Measurements from ENCODE around the gene NTF3. TPM values are rescaled to one million over a fixed set of nuclear protein-coding genes. Genes with fewer than 3 reads are reported as not detected.

NTF3 gene
- total RNA-seq, 3 donors from 2014 or later (not counting 1 experiment from before 2014, with no cell fraction given), result not detected

DNA sequence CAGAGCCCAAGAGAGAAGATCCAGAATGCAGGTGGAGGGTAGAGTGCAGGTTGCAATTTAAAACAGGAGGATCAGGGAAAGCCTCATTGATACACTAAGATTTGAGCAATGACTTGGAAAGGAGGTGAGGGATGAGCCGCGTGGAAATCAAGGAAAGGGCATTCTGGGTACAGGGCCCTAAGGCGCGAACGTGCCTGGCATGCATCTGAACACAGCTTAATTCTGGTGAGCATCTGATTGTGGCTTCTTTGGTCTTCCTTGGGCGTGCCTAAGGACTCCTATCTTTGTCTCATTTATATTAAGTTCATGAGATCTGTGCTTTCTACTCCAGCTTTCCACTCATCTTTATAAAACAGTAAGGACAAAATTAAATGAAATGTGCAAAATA, 79.3 kb downstream of the NTF3 start:
- Mint-ChIP-seq H3K4me1 (no peaks in the 10 kb centered on the region), H3K36me3 (no peaks in the 10 kb centered on the region), H3K9me3 (no peaks in the 10 kb centered on the region), H3K4me3 (no peak overlapping the region), H3K27me3 (ENCODE audit: low read depth in 2 of 2) (peaks cover 7 to 26% of the 10 kb centered on the region in 2 donors), H3K27ac (no peak overlapping the region)
- TF ChIP-seq, protein P1, sequence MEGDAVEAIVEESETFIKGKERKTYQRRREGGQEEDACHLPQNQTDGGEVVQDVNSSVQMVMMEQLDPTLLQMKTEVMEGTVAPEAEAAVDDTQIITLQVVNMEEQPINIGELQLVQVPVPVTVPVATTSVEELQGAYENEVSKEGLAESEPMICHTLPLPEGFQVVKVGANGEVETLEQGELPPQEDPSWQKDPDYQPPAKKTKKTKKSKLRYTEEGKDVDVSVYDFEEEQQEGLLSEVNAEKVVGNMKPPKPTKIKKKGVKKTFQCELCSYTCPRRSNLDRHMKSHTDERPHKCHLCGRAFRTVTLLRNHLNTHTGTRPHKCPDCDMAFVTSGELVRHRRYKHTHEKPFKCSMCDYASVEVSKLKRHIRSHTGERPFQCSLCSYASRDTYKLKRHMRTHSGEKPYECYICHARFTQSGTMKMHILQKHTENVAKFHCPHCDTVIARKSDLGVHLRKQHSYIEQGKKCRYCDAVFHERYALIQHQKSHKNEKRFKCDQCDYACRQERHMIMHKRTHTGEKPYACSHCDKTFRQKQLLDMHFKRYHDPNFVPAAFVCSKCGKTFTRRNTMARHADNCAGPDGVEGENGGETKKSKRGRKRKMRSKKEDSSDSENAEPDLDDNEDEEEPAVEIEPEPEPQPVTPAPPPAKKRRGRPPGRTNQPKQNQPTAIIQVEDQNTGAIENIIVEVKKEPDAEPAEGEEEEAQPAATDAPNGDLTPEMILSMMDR (IDR thresholded peaks at IDR 0.05), result no peak
- DNase-seq, result no peak
- H3K4me1 ChIP-seq (ENCODE audit: control insufficient read depth, insufficient read depth, low read length), result no peaks in the 10 kb centered on the region
- WGBS (ENCODE audit: insufficient coverage), result 65% methylated on average over 6 of the region's 6 CpGs
- no peak overlapping the region for H3K4me3 ChIP-seq (ENCODE audit: low read length)
- no peaks in the 10 kb centered on the region for H3K9me3 ChIP-seq (ENCODE audit: control insufficient read depth, insufficient read depth, low read length)
- no peak overlapping the region for H3K27ac ChIP-seq (ENCODE audit: low read length)
- no peaks in the 10 kb centered on the region for H3K27me3 ChIP-seq (ENCODE audit: control insufficient read depth, insufficient read depth, low read length)
- intact Hi-C loops (cut with micrococcal nuclease), result no loop called here
- H3K36me3 ChIP-seq (ENCODE audit: control insufficient read depth, insufficient read depth, low read length), result no peaks in the 10 kb centered on the region
- ATAC-seq, result no peak

DNA sequence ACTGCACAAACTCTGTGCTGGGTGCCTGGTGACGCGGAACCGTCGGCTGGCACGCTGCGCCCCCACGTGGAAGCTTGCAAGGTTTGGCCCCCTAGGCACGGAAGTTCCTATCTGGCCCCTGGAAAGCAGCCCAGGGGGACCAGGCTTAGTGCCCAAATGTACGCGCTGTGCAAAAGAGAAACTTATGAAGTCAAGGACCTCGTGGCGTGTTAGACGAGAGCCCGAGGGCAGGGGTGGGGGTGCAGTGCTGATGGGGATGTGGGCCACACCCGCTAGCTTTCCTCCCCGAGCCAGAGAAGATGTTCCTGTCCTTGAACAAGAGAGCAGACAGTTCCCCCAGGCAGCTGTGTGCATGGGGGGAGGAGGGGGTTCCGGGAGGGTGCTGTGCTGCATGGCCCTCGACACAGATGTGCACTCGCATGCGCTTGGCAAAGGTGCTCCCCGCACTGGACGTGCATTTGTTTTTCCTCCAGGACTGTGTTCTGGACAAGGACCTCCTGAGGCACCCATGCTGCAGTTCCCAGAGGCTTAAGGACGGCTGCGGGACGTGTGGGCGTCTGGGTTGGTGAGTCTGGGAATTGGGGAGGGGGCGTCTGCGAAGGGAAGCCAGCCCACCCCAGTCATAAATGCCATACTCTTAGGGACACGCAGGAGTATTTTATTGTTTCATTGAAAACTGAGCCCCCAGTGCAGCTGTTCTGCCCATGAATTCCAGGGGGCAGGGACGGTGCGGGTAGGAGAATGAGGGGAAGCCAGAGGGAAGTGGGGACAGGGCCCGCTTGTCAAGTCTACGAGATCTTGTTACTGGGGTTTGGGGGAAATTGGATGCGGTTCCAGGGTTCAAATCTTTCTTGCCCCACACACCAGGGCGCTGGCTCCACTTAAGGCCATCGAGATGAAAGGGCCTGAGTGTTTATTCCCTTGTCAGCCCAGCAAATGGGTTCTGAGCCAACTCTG, 80.0 kb downstream of the NTF3 start:
- H3K27me3 Mint-ChIP-seq (ENCODE audit: low read depth in 2 of 2), result peaks cover 7 to 26% of the 10 kb centered on the region in 2 donors
- Histone ChIP-seq H3K27me3 (ENCODE audit: control insufficient read depth, insufficient read depth, low read length) (no peaks in the 10 kb centered on the region), H3K27ac (ENCODE audit: low read length) (no peak overlapping the region), H3K9me3 (ENCODE audit: control insufficient read depth, insufficient read depth, low read length) (no peaks in the 10 kb centered on the region), H3K4me1 (ENCODE audit: control insufficient read depth, insufficient read depth, low read length) (no peaks in the 10 kb centered on the region), H3K4me3 (ENCODE audit: low read length) (no peak overlapping the region), H3K36me3 (ENCODE audit: control insufficient read depth, insufficient read depth, low read length) (no peaks in the 10 kb centered on the region)
- WGBS (ENCODE audit: insufficient coverage), result 48% methylated on average over 34 of the region's 36 CpGs
- H3K4me1 Mint-ChIP-seq, result no peaks in the 10 kb centered on the region
- TF ChIP-seq, protein P1 (IDR thresholded peaks at IDR 0.05), result no peak
- no peak overlapping the region for H3K27ac Mint-ChIP-seq
- no peaks in the 10 kb centered on the region for H3K36me3 Mint-ChIP-seq
- ATAC-seq, result no peak
- H3K9me3 Mint-ChIP-seq, result no peaks in the 10 kb centered on the region
- no peak overlapping the region for H3K4me3 Mint-ChIP-seq
- intact Hi-C loops (cut with micrococcal nuclease), result no loop called here
- DNase-seq, result no peak

DNA sequence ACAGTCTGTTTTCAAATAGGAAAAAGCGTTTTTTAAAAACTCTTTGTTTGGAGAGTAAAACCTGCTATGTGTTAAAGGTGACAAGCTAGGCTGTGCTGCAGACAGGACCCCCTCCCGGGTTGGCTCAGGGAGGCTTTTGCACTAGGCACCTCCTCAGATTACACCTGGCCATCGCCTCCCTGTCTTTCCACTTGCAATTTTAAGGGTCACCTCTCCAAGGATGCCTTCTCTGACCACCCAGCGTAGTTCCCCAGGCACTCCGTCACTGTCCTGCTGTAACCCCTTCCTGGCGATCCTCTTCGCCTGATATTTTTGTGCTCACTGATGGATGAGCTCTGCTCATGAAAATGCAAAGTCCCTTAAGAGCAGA, 80.7 kb downstream of the NTF3 start:
- Histone ChIP-seq H3K36me3 (ENCODE audit: control insufficient read depth, insufficient read depth, low read length) (no peaks in the 10 kb centered on the region), H3K9me3 (ENCODE audit: control insufficient read depth, insufficient read depth, low read length) (no peaks in the 10 kb centered on the region), H3K27me3 (ENCODE audit: control insufficient read depth, insufficient read depth, low read length) (no peaks in the 10 kb centered on the region), H3K4me1 (ENCODE audit: control insufficient read depth, insufficient read depth, low read length) (no peaks in the 10 kb centered on the region), H3K4me3 (ENCODE audit: low read length) (no peak overlapping the region), H3K27ac (ENCODE audit: low read length) (no peak overlapping the region)
- ATAC-seq (no peak), DNase-seq (no peak)
- Mint-ChIP-seq H3K27me3 (ENCODE audit: low read depth in 2 of 2) (peaks cover 5 to 23% of the 10 kb centered on the region in 2 donors), H3K9me3 (no peaks in the 10 kb centered on the region), H3K4me3 (no peak overlapping the region), H3K36me3 (no peaks in the 10 kb centered on the region), H3K4me1 (no peaks in the 10 kb centered on the region), H3K27ac (no peak overlapping the region)
- TF ChIP-seq, protein P1 (IDR thresholded peaks at IDR 0.05), result no peak
- intact Hi-C loops (cut with micrococcal nuclease), result no loop called here
- 85% methylated on average over 7 of the region's 7 CpGs for WGBS (ENCODE audit: insufficient coverage)

Data from natural killer cell (primary cell).